NCI-H2081 (cell line): ENCODE data around the gene HLX.

Experiments used
- DNase-seq, 2 experiments: peaks; one replicate each; lab custom pipeline; 2025; lab: John Stamatoyannopoulos, UW

The HLX gene

DNA sequence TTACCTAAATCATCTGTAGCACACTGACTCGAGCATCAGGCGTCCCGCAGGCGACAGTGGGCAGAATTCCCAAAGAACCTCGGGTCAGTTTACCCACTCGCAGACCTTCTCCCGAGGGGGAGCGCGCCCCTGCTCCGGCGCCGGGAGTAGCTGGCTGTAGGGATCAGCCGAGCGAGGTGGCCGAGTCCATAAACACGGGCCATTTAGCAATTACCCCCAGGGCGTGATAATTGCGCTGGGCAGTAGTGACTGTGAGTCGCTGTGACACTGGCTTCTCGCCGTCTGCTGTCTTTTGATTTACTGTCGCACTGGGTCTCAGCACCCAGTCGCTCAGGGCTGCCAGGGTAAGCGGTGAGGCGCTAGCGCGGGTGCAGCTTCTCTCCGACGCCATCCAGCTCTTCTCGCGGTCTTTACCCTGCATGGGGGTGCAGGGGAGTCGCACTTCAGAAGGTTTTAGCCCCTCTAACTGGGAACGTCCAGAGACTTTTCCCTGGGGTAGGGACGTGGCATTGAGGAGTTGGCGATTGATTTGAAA, 16.2 kb downstream of the HLX start:
- no peak for DNase-seq

DNA sequence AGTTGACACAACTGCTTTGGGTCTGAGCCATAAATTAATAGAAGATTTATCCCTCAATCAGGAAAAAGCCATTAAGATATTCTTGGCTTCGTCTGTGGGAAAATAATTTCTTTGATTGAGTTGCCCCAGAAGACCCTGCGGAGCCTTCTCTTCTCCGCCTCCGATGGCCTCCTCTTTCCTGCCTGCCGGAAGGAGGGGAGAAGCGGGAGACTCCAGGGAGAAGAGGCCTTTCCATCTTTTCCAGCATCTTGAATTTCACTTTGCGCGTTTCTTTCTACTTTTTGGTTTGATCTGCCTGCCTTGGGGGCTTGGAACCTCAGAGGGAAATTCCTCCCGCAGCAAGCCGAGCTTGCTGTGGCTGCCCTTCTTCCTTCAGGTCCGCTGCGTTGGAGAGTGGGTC, 16.8 kb downstream of the HLX start:
- no peak for DNase-seq

GRCh38 chr1:220900842-220901241, 21.6 kb downstream of the HLX start:
- no peak for DNase-seq

- DNase-seq: no peak
Measured at GRCh38 chr1:220901881-220902280, 22.6 kb downstream of the HLX start.

DNA sequence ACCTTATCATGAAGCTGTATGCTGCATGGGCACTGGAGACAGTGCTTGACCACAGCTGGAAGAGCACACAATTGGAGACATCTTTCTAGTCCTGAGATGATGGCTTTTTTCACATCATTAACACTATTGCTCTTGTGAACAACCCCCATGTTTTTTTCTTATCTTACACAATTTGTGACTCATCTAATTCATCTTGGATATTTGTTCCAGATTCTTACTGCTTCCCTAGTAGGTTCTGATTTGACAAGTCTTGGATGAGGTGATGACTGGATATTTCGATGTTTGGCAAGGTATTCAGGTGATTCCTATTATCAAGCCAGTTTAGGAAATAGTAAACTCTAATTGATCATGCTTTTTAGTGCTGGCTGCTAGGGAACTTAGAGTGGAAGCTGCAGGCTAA, 23.7 kb downstream of the HLX start:
- DNase-seq: no peak

- DNase-seq: no peak
Measured at GRCh38 chr1:220904876-220905275, 25.6 kb downstream of the HLX start.

- DNase-seq: no peak
Measured at GRCh38 chr1:220905650-220906560, 26.7 kb downstream of the HLX start.

DNA sequence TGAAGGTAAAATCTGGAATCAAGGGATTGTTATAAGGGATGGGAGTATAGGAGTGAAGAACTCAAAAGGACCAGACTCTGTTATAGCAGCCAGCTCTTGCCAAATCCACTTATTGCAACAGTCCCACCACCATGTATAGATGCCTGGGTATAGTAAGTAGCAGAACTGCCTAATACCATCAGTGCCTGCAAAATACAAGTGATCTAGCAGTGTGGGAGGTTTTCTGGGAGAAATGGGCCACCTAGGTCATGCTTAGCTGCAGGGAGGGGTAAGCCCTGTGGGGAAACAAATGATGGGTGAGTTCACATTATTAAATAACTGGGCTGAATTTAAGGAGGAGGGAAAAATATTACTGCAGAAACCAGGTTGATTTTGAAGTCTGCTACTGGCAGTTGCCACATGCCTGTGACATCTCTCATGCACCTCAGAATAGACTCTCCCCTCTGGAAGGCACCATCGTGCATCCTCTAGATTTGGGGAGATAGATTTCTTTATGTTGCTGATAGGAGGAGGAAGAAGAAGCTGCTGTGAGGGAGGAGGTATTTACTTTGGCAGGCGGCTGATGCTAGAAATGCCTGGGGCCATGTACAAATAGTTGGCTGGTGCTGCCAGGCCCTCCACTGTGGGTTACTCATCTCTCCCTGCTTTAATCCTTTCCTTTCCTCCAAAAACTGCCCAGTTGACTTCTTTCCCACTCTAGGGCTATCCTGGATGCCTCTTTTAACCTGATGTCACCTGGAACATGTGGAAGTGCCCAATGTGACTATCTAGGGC, 27.5 kb downstream of the HLX start:
- peak in 1 of 2 experiments; percentile 28 for DNase-seq

GRCh38 chr1:220908757-220909156, 29.5 kb downstream of the HLX start:
- DNase-seq: peak; percentile 12 to 24

DNA sequence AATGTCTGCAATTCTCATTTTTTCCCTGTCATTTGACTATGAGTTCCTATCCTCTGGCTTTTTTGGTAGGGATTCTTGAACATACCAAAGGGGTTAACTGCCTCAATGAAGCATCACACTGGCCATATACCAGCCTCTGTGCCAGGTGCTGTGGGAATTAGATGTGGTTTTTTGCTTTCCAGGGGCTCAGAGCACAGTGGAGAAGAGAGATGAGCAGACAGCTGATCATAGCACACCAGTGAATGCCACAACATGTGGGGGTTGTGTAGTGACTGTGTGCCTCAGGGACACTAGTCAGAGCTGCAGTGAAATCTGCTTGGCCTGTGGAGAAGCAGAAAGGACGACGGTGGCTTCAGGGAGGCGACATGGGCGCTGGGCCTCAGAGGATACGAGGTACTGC, 30.8 kb downstream of the HLX start:
- no peak for DNase-seq

DNA sequence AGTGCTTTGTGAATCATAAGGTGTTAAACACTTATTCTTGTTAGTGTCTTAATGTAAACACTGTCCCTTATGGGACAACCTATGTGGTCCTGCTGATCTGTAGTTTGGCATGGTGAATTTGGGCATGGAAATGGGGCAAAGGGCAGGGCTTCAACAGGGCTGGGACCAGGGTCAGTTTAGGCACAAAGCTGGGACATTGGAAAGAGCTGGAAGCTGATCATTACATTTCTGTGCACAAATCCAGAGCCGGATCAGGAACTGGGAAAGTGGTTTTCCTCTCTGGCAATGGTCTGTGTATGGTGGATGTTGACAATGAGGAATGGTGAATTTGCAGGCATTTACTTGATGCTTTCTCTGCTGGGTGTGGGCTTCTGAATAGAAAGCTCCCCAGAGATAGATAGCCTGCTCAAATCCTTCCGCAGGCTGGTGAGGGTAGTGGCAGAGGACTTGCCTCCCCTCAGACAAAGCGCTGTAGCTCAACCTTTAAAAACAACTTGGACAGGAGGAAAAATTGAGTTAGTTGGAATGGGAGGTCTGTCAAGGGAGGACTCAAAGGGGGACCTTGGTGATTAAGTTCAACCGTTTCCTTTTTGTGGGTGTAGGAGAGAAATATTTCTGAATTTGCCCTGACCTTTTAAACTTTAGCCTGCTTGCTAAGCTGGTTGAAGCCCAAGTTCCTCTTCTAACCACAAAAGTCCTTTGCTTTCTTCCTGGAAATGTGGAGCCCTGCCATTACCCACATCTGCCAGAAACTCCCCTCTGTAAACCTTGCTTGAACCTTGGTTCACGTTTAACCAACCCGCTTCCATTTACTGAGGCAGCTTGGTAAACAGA, 35.3 kb downstream of the HLX start:
- no peak for DNase-seq

DNA sequence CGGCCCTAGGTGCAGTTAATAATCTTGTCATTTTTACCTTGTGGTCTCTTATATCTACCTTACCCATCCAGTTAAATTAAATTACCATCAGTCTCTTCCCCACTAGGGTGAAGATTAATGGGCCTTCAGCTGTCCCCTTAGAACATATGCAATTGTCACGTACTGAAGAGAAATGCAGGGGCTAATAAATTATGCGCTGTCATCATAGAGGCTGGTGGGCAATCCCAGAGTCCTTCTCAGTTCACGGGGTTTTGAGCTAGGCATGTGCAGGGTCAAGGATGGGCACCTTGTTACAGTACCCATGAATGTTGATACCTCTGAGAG, 35.8 kb downstream of the HLX start:
- DNase-seq: no peak

- DNase-seq: no peak
Measured at GRCh38 chr1:220915954-220916353, 36.7 kb downstream of the HLX start.

DNA sequence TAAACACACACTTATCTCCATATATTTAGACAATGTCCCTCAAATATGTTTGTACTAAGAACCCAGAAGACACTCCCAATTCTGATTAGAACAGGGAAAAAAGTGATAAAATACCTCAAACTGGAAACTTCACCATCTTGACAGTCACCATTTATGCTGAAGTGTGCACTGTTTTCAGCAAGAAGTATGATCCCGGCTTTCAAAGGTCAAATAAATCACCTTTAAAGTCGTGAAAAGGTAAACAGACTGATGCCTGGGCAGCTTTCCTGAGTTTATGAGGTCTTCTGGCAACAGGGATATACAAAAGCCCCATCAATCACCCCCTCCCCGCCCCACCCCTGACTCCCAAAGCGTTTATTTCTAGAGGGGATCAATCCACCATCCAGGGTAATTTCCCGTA, 37.9 kb downstream of the HLX start:
- DNase-seq: no peak

GRCh38 chr1:220917535-220918209, 38.4 kb downstream of the HLX start:
- DNase-seq: no peak

DNA sequence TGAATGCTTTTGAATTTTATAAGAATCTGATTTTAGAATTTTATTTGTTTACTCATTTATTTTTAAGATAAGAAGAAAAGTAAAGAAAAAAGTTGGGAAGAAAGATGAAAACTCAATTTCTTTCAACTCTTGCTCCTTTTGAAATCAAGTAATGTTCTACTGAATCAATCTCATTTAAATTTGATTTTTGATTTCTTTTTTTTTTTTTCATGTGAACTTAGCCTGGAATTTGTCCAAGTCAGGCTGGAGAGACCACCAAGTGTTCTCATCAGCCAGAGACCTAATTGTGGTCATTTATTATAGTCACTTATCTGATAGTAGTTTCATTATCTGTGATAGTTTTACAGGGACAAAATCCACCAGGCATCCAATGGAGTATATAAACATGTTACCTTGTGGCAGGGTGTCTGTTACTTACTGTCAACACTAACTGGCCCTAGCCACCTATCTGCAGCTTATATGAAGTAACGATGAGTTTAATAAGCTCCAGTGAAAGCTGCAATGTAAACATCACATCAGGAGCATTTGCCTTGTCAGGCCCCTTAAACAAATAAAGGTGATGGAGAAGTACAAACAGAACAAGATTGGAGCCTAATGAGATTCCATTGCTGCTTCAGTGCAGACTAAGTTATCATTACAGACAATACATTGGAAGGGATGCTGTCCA, 39.2 kb downstream of the HLX start:
- DNase-seq: peak; percentile 4 to 63

DNA sequence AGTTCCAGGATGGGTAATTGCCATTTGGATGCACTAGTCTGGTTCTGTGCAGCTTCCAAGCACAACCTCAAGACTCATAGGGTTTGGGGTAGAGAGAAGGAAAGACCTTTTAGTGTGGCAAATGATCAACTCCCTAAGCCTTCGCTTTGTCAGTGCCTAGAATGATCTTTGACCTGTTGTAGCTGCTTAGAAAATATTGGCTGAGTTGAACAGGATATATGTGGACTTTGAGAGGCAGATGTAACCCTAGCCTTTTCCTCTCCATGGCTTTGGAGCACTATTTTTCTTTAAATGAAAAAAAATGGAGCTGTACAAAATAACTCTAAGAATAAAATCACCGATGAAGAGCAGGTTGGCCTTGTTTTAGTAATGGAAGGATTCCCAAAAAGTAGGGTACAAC, 41.7 kb downstream of the HLX start:
- DNase-seq: no peak

- DNase-seq: no peak
Measured at GRCh38 chr1:220921498-220921897, 42.3 kb downstream of the HLX start.

DNA sequence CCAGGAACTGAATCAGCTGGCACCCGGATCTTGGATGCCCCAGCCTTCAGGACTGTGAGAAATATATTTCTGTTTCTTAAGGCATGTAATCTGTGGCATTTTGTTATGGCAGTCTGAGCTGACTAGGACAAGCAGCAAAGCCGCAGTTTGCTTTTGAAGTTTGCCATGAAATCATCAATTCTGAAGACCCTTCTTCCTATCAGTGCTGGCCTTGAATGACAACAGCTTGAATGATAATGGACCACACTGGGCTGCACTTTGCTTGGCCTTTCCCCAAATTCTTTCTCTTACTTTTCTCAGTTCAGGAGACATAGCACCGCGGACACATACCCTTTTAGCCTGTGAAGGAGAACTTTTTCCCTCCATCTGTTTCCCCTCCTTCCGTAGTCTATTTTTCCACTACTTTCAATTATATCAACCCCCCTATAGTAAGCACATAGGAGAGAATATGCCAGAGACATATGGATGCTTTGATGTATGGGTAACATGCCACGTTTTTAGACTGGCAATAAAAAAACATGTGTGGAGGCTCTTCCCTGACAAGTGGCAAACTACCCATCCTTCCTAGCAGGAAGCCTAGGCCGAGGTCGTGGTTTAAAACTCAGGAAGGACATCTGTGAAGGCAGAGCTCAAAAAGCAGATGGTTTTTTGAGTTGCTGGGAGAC, 42.9 kb downstream of the HLX start:
- no peak for DNase-seq

DNA sequence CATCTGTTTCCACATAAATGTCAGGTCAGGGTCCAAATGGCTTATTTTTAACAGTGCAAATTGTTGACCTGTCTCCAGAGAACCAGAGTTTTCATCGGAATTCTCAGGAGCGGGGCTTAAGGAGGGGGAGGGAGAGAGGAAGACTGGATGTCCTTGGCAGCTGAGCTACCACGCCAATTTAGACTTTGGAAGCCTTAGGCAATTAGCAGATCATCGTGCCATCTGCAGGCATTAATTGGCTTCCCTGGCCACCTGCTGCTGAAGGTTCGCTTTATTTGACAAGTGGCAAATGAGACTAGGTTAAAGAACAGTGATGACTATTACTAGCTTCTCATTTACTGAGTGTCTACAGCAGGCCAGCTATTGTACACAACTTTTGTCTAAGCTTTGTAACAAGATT, 43.7 kb downstream of the HLX start:
- DNase-seq: peak in 1 of 2 experiments; percentile 27
